GM12865 (cell line): Measurements from ENCODE around the gene PSMG2.

Experiments
- DNase-seq: peaks from one replicate; pipeline ENCODE4 v3.0.0; 2010; ENCODE audit warnings: low read depth
- H3K4me3 ChIP-seq: 2 replicates; pipeline ENCODE4 v1.5.1; 2011; ENCODE audit warnings: mild to moderate bottlenecking, low read depth, low read length, control low read depth
- TF ChIP-seq, protein P1 (sequence below): IDR thresholded peaks from 2 replicates; pipeline ENCODE4 v1.5.1; 2011; ENCODE audit warnings: low read length, control low read depth, low read depth, inconsistent platforms; ENCODE audit not compliant: insufficient read depth; ENCODE audit errors: missing control alignments

Gene PSMG2

DNA sequence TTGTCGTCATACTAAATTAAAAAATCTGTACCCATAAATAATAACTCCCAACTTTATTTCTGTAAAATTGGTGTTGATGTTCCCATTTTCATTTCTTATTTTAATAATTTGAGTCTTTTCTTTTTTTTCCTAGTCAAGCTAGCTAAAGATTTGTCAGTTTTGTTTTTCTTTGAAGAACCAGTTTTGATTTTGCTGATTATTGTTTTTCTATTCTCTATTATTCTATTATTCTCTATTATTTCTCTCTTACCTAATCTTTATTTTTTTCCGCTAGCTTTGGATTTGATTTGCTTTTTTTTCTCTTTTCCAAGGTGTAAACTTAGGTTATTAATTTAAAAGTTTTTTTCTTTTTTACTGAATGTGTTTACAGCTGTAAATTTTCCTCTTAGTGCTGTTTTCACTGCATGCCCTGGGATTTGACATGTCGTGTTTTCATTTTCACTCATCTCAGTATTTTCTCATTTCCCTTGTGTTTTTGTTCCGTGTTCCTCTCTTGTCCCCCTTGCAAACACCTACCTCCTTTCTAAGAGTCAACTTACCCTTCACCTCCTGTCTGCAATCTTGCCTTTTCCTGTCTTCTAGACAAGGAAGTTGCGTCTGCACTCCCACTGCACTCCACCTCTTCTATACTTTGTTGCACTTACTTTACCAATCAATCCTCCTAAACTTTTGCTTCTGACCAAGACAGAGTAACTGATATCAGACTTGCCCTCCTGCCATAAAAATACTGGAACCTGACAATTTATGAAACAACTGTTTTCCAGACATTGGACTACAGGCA, 18.8 kb downstream of the PSMG2 start:
- no peak for DNase-seq
- TF ChIP-seq, protein P1, sequence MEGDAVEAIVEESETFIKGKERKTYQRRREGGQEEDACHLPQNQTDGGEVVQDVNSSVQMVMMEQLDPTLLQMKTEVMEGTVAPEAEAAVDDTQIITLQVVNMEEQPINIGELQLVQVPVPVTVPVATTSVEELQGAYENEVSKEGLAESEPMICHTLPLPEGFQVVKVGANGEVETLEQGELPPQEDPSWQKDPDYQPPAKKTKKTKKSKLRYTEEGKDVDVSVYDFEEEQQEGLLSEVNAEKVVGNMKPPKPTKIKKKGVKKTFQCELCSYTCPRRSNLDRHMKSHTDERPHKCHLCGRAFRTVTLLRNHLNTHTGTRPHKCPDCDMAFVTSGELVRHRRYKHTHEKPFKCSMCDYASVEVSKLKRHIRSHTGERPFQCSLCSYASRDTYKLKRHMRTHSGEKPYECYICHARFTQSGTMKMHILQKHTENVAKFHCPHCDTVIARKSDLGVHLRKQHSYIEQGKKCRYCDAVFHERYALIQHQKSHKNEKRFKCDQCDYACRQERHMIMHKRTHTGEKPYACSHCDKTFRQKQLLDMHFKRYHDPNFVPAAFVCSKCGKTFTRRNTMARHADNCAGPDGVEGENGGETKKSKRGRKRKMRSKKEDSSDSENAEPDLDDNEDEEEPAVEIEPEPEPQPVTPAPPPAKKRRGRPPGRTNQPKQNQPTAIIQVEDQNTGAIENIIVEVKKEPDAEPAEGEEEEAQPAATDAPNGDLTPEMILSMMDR: no peak
- no peak overlapping the region for H3K4me3 ChIP-seq

DNA sequence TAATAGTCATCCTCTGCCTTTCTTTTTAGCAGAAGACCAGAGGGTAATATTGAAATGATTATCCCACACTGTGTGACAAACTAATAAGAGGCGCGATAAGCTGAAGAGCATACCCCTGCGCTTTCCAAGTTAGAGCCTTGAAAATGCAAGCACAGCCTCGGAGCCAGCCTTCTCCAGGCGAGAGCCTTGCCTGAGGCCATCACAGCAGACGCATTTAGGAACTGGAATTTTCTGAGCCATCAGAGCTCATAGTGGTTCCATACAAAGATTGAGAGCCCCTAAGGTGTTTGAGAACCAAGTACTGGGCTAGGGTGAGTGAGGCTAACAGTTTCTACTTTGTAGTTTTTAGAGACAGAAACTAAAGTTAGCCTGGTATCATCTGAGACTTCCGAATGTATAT, 19.9 kb downstream of the PSMG2 start:
- DNase-seq: no peak

DNA sequence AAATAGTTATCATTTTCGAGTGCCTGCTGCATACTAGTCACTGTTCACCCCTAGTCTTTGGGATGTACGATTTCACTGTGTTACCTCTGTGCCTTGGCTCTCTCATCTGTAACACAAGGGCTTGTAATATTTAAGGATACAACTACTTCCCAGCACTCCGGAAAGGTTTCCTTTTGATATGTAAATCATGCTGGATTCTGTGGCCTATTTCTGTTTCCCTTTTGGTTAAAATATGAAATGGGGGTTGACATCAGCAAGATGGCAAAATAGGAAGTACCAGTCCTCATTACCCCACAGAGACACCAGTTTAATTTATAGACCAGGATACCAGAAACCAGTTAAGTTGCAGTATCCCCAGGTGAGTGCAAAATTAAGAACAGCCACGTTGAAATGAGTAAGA, 23.5 kb downstream of the PSMG2 start:
- no peak overlapping the region for H3K4me3 ChIP-seq
- no peak for DNase-seq
- TF ChIP-seq, protein P1: no peak

More for the DNA sequence above, 19.9 kb downstream of the PSMG2 start:
- no peak overlapping the region for H3K4me3 ChIP-seq
- TF ChIP-seq, protein P1: no peak

DNA sequence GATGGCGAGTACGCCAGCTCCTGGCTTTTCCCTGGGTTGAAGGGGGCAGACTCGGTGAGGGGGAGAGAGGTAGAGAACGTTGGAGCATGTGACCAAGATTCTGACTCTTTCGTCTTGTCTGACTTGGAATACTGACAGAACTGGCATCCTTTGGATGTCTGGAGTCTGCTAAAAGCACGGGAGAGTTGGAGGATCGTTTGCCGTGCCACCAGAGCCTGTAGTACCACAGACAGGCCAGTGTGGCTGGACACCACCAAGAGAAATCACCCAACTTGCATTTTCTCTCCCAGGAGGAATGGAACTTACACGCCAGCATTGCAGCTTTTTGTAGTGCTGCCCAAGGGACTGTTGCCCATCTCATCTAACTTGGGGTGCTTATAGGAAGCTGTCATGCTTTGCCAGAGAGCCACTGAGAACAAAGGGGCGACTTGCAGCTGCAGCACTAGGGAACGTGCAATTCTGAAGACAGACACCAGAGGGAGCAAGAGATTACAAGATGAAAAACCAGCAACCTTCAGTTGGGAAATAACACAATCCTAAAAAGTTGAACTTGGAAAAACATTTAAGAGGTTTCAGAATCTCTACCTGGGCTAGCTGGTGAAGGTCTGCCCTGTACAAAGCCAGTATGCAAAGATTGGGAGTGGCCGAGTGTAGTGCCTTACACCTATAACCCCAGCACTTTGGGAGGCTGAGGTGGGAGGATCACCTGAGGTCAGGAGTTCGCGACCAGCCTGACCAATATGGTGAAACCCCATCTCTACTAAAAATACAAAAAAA, 24.1 kb downstream of the PSMG2 start:
- DNase-seq: peak; percentile 79
- TF ChIP-seq, protein P1: peak; percentile 78
- H3K4me3 ChIP-seq: no peak overlapping the region

DNA sequence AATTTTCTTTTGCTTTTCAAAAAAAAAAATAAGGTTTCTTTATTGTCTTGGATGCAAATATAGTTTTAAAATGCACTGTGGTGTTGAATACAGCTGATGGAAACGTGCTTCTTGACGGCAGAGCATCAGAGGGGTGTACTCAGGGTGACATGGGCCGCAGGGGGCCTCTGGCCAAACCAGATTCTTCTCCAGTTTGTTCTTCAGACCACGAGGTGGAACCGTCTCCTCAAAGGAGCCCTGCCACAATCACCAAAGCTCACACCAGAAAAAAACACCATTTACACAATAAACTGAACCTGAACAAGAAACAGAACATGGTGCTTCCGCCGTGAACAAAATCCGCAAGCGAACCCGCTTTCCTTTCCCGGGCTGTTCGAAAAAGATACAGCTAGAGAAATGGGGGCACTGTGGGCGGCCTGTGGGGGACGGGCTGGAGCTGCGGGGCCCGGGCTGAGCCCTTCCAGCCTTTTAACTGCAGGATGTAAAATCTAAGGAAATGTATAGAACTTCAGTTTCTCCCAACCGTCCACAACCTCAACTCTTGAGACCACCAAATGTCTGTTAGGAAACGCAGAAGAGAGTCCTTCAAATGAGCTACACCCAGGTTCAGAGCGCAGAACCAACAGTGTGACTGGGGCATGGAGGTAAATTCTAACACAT, 34.5 kb downstream of the PSMG2 start:
- DNase-seq: no peak
- H3K4me3 ChIP-seq: no peak overlapping the region
- TF ChIP-seq, protein P1: no peak

DNA sequence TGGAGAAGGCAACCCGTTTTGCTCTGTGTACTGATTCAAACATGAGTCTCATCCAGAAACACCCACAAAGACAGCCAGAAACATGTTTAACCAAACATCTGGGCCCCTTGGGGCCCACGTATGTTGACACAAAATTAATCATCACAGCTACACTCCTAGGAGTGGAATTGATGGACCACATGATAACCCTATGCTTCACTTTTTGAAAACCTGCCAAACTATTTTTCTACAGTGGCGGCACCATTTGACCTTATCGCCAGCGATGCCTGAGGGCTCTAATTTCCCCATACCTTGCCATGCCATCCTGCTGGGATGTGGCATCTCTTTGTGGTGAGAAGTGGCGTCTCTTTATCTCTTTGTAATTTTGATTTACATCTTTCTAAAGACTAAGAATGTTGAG, 38.5 kb downstream of the PSMG2 start:
- no peak for DNase-seq
- H3K4me3 ChIP-seq: no peak overlapping the region

More for the DNA sequence above, 38.5 kb downstream of the PSMG2 start:
- TF ChIP-seq, protein P1: no peak
